22Rv1 (cell line): Measurements from ENCODE around the gene LRRC45.

Experiments used
- ZFX ChIP-seq: fragments of 450-650 bp; IDR thresholded peaks from 2 replicates; pipeline ENCODE4 v1.6.1; 2017; ENCODE audit warnings: antibody characterized with exemption, borderline replicate concordance
- TF ChIP-seq, protein P1 (sequence below): fragments of 450-650 bp; IDR thresholded peaks from 2 replicates; pipeline ENCODE4 v1.5.1; 2017; ENCODE audit warnings: mild to moderate bottlenecking

DNA sequence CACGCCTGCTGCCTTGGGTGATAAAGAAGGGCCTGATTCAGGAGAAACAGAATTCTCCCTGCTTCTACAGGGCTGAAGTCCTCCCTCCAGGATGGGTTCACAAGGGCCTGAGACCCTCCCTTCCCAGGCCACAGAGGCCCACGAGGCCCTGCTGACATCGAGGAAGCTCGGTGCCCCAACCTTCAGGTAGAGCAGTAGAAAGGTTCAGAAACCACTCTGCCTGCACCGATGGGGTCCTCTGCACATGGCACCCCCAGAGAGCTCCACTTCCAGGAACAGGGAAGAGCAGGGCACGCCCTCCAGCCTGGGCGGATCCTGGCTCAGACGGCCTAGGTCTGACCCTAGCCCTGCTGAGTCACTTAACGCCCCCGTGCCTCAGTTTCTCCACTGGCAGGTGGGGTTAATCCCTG, 1.2 kb upstream of the LRRC45 start:
- TF ChIP-seq, protein P1, sequence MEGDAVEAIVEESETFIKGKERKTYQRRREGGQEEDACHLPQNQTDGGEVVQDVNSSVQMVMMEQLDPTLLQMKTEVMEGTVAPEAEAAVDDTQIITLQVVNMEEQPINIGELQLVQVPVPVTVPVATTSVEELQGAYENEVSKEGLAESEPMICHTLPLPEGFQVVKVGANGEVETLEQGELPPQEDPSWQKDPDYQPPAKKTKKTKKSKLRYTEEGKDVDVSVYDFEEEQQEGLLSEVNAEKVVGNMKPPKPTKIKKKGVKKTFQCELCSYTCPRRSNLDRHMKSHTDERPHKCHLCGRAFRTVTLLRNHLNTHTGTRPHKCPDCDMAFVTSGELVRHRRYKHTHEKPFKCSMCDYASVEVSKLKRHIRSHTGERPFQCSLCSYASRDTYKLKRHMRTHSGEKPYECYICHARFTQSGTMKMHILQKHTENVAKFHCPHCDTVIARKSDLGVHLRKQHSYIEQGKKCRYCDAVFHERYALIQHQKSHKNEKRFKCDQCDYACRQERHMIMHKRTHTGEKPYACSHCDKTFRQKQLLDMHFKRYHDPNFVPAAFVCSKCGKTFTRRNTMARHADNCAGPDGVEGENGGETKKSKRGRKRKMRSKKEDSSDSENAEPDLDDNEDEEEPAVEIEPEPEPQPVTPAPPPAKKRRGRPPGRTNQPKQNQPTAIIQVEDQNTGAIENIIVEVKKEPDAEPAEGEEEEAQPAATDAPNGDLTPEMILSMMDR = no peak
- TF ChIP-seq ZFX = no peak
